OCI-M2 (cell line): ENCODE measurements around the gene TEKTIP1.

Experiments used
- DNase-seq: peaks from one replicate; lab custom pipeline; 2025; ENCODE audit not compliant: unreplicated experiment; lab: John Stamatoyannopoulos, UW

The TEKTIP1 gene

GRCh38 chr19:3536429-3537100 is 2.4 kb upstream of the TEKTIP1 start:
- DNase-seq: no peak

DNA sequence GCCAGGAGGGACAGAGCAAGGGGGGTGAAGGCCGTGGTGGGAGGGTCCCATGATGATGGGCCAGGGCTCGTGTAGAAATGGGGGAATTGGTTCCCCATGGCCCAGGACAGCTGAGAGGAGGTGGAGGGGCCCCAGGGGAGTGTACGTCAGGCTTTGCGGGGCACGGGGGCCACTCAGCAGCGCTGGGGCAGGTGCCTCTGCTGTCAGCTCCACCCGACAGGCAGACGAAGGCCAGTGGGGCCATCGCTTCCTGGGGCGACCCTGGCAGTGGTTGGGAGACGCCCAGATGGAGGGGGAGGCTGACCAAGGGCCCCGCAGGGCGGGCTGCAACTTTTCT is 1.9 kb upstream of the TEKTIP1 start:
- no peak for DNase-seq

DNA sequence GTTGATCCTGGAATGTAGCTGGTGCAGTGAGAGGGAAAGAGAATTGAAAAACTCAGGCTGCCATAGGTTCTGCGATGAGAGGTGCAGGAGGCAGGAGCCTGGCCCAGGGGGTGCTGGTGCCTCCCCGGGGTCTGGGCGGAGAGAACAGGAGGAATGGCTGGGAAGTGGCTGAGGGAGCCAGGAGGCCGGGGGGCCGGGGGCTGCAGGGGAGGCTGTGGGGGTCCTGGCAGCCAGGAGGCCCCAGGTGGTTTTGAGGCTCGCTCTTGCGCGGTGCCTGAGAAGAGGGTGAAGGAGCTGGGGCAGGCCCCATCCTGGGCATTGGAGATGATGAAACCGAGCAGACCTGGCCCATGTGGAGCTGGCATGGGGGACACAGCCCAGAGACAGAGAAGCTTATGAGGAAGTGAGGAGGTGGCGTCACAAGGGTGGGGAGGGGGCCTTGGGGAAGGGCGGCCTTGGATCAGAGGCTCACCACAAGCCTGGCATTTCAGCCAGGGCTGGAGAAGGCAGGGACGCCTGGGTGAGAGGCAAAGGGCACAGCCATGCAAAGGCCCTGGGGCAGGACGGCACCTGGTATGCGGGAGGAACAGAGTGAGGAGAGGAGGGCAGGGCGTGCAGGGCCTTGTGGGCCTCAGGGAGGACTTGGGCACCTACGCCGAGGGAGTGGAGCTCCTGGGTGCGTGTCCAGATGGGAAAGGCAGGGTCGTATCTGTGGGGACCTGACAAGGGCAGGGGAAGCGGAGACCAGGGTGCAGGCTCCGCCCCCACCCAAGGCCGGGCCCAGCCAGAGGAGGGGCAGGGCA is 1.3 kb upstream of the TEKTIP1 start:
- DNase-seq: no peak

- DNase-seq: no peak
Measured at GRCh38 chr19:3538258-3538929, 580 bp upstream of the TEKTIP1 start.

- DNase-seq: no peak
Measured at GRCh38 chr19:3539756-3540118, 763 bp downstream of the TEKTIP1 start.

DNA sequence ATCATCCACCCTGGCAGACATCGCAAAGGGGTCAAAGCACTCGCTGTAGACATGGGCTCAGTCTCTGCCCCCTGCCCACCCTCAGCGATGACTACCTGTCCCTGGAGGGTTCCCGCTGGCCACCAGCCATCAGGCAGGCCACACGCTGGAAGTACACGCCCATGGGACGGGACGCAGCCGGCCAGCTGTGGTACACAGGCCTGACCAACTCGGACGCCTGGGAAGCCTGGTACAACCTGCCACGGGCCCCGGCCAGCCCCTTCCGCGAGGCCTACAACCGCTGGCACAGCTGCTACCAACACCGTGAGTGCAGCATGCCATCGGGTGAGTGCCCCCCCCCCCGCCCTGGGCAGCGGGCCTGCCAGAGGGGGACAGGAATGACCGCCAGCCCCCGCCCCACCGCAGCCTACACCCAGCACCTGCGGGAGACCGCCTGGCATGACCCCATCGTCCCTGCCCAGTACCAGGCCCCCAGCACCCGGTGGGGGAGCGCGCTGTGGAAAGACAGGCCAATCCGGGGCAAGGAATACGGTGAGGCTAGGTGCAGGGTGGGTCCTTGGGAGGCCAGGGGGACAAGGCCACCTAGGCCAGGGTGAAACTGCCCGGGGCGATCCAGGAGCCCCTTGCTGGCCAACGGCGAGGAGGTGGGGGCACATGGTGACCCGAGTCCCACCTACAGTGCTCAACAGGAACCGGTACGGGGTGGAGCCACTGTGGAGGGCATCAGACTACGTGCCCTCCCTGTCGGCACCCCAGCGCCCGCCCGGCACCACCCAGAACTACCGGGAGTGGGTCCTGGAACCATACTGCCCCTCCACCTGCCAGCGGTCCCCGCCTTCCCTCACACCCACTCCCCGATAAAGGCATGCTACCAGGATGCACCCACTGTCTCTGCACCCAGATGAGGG is 4.4 kb downstream of the TEKTIP1 start:
- no peak for DNase-seq

GRCh38 chr19:3544058-3544376 is 5.0 kb downstream of the TEKTIP1 start:
- DNase-seq: no peak

DNA sequence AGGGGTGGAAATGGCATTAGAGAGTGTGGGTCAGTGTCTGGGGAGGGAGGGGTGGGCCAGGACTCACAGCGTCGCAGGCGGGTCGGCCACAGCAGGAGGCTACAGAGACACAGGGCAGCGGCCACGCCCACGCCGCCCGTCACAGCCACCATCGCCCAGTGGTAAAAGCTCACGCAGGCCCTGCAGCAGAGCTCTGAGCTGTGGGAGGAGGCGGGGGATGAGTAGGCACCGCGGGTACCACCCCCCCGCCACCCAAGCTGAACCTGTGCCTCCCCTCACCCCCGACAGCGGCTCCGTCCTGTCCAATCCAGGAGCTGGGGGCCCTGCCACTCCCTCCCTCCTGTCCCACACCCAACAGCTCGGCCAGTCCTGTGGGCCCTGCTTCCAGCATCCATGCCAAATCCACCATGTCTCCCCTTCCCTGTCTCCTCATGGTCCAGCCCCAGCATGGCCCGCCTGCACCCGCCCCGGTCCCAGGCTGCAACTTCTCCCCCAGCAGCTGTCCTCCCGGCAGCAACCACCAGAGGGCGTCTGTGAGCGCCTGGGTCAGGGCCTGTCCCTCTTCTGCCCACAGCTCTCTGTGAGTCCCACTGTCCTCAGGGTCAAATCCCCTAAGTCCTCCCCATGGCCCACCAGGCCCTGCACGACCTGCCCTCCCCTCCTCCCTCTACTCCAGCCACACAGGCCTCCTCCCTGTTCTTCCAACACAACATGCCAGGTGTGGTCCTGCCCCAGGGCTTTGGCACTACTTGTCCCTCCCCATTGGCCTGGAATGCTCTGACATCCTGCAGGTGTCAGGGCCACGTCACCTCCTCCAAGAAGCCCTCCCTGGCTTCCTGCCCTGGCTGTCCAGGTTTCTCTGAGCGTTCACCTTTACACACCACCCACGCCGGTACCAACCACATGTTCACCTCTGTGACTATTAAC is 6.0 kb downstream of the TEKTIP1 start:
- no peak for DNase-seq

- DNase-seq: no peak
Measured at GRCh38 chr19:3545669-3546034, 6.7 kb downstream of the TEKTIP1 start.

DNA sequence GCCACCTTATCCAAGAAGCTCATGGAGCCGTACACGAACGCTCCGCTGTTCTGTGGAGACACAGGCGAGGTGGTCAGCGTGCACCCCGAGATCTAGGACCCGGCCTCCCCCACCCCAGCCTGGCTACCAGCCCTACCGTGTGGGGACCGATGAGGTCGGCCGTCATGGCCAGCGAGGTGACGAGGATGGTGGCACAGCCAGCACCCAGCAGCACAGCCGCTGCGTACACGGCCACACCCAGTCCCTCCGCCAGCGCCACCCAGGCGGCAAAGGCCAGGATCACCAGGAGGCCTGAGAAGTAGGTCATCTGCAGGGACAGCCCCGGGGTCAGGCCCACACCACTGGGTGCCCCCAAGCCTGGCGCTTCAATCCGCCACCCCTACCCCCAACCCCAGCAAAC is 7.1 kb downstream of the TEKTIP1 start:
- no peak for DNase-seq

DNA sequence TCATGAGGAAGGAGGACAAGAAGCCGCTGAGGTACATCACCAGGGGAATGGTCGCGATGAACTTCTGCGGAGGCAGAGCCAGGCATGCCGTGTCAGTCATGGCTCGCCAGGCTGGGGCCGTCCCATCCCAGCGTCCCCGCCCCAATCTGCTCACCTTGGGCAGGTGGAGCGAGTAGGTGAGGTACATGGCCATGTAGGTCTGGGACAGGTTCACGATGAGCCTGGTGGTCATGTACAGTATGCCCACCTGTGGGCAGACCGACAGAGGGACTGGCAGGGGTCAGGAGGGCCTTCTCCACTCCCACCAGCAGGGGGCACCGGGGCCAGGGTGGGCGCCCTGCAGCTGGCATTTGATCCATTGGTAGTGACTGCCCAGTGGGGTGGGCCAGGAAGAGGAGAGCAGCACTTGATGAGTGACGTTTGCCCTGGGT is 8.3 kb downstream of the TEKTIP1 start:
- DNase-seq: no peak

DNA sequence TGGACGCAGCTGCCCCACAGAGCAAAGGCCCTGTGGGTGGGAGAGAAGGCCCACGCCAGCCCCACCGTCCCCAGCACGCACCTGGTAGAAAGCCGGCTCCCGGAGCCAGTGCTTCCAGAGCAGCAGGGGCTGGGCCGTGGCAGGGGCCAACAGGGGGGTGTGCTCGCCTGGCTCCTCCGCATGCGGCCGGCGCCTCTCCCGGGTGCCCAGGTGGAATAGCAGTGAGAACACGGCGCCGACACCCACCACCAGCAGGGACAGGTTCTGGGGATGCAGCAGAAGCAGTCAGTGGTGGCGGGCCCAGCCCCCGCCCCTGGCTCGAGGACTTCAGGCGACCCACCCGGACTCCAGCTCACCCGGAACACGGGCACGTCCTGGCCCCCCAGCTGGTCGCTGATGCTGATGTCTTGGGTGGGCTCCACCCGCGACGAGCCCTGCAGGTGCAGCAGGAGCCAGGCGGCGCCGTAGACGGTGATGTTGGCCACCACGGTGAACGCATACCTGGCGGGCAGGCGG is 8.9 kb downstream of the TEKTIP1 start:
- DNase-seq: no peak

DNA sequence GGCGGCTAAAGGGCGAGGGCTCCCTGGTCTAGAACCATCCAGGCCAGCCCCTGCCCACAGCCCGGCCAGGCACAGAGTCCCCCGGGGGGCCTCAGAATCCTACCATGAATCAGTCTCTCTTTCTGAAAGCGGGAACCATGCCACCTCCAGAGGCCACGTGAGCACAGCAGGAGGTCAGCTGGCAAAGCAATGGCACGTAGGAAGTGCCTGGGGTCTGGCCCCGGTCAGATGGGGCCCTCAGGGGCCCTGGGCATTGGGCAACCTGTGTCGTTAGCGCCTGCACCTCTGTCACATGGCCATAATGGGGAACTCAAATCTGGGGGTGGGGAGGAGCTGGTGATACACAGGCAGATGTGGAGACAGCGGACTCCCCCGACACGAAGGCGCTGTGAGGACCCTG is 9.6 kb downstream of the TEKTIP1 start:
- DNase-seq: no peak

DNA sequence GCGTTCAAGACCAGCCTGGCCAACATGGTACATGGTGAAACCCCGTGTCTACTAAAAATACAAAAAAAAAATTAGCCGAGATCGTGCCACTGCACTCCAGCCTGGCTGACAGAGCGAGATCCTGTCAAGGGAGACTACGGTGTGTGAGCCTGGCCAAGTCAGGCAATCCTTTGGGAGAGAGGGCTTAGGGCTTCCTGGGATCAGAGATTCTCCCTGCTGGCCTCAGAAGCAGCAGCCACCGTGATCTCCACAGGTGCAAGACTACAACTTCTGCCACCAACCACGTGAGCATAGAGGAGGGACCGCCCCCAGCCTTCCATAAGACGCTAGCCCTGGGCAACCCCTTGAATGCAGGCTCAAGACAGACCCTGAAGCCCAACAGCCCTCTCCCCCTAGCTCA is 10.8 kb downstream of the TEKTIP1 start:
- DNase-seq: no peak

DNA sequence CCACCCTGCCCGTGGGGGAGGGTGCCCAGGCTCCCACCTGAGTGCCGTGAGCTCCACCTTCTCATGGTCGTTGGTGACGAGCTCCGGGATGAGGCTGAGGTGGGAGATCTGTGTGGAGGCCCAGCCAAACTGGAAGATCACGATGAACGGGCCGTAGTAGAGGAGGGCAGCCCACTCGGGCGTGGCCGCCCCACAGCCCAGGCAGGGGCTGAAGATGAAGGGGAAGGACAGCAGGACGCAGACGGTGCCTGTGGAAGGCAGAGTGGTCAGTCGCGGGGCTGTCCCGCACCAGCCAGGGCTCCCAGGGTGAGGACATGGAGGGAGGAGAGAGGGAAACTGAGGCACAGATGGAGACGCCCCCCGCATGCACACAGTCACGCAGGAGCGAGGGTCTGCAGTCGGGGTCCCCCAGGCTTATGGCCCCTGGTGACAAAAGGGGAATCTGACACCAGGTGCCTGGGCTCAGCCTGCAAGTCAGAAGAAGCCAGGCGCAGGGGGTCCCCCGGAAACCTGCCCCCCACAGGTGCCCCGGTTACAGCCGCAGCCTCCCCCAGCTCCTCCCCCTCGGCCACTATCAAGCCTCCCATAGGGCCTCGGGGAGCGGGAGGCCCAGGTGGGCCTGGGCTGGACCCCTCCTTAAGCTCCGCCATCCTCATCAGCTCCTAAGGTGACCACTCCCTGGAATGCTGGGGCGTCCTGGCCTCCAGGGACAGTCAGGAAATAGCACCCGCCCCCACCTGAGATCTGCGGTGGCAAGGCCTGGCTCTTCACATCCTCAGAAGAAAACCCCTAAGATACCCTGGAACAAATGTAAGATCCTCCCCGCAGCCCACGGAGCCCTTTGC is 12.2 kb downstream of the TEKTIP1 start:
- no peak for DNase-seq

- no peak for DNase-seq
Measured at GRCh38 chr19:3551792-3552095, 12.8 kb downstream of the TEKTIP1 start.

DNA sequence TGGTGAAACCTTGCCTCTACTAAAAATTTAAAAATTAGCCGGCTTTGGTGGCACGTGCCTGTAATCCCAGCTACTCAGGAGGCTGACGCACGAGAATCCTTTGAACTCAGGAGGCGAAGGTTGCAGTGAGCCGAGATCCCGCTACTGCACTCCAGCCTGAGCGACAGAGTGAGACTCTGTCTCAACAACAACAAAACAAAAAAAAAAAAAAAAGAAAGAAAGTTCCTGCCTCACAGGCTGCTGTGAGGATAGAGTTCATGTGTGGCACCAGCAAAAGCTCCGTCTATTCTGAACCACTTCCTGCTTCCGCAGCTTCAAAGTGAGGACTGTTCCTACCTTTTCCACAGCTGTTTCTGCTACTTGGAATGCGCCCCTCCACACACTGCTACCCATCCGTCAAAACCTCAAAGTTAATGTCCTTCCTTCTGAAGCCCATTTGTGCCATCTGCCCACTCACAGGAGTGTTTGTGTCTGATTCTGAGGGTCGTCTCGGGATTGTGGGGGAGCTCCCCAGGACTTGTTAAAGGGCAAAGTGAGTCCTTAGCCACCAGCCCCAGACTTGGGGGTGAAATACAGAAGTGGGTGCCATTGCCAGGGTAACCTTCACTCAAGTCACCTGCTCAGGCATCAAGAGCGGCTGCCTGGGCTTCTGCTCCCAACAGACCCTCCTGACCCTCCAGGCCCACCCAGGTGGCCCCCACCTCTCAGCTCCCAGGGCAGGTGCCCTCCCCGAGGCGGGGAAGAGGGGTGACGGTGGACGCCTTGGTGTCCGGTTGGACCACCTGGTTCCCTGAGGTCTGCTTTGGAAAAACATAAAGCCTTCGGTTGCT is 15.5 kb downstream of the TEKTIP1 start:
- DNase-seq: no peak

DNA sequence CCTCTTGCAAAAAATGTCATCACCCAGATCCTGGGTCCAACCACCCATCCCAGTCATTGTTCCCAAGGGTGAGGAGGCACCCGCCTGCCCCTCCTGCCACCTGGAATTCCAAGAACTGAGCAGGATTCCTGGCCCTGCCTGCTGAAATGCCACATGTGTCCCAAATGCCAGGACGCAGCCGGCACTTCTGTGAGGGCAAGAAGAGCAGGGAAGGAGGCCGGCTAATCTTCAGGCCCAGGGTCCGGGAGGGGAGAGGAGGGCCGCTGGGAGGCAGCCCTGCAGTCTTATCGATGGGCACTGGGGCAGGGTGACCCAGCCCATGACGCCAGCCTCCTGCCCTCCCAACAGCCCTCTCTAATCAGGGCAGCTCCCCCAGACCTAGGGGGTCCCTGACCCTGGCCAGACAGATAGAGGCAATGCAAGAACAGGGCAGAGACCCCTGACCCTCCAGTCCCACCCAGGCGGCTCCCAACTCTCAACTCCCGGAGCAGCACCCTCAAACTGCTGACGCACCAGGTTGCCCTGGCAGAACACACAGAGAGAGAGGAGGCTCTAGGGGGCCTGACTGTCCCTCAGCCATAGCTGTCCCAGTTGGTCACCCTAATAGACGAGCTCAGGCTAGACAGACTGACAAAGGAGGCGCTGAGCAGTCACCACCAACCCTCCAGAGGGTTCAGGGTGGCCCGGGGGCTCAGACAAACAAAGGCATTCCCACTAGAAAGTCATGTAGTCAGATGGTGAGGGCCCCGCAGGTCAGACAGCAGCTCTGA is 16.9 kb downstream of the TEKTIP1 start:
- DNase-seq: no peak
